Large intestine (tissue), 12 donors: ENCODE results near the gene ILRUN. TPM values are rescaled to one million over a fixed set of nuclear protein-coding genes. Genes with fewer than 3 reads are reported as not detected.
A peak's percentile ranks its signal among the peaks of the same experiment; 100 is the strongest.
"Not testable (repeated sequence)": the region's sequence is repeated elsewhere in the genome, so short reads cannot be mapped to it uniquely, and the experiment has no call there.

Source experiments
- DNase-seq, 2 donors: peaks; one replicate each; pipeline versions ENCODE4 v3.0.0 to v3.0.0-alpha.2; 2013
- H3K27ac ChIP-seq: one replicate; pipeline ENCODE4 v1.5.1; 2013; ENCODE audit warnings: low read length
- H3K27me3 ChIP-seq: 2 replicates; pipeline ENCODE4 v1.6.1; 2013; ENCODE audit warnings: low read length; ENCODE audit not compliant: control insufficient read depth, insufficient read depth
- H3K36me3 ChIP-seq: 2 replicates; pipeline ENCODE4 v1.6.1; 2013; ENCODE audit warnings: low read length; ENCODE audit not compliant: control insufficient read depth, insufficient read depth
- H3K4me1 ChIP-seq: one replicate; pipeline ENCODE4 v1.6.1; 2013; ENCODE audit warnings: low read length; ENCODE audit not compliant: control insufficient read depth, insufficient read depth
- H3K4me3 ChIP-seq: one replicate; pipeline ENCODE4 v1.5.1; 2013; ENCODE audit warnings: low read length
- H3K9me3 ChIP-seq: one replicate; pipeline ENCODE4 v1.6.1; 2013; ENCODE audit warnings: mild to moderate bottlenecking, low read depth, low read length, moderate library complexity; ENCODE audit not compliant: control insufficient read depth
- WGBS: methylation state at CpG from one replicate; pipeline ENCODE4 v1.1.5; 2013; ENCODE audit warnings: low lambda C conversion rate; ENCODE audit not compliant: insufficient coverage; 5-methylcytosine and 5-hydroxymethylcytosine counted together
- long read RNA-seq, 11 donors: transcript quantifications; one replicate each; lab custom pipeline, GENCODE V29; 2026
- polyA plus RNA-seq: library from polyadenylated mRNA; unstranded; fragments of 120-200 nt; gene quantifications from one replicate; pipeline ENCODE4 v1.2.1, GENCODE V29; 2013

The ILRUN gene
- 44.4 TPM for polyA plus RNA-seq
- long read RNA-seq, donor 1, full-length matches to known transcripts: 4 of 11 reads
- long read RNA-seq, donor 1, partial matches to known transcripts: 7 of 11 reads
- long read RNA-seq, donor 1, other reads (novel, unspliced or antisense): 0 of 11 reads
- long read RNA-seq, donor 2, full-length matches to known transcripts: 9 of 78 reads
- long read RNA-seq, donor 2, partial matches to known transcripts: 63 of 78 reads
- long read RNA-seq, donor 2, other reads (novel, unspliced or antisense): 6 of 78 reads
- long read RNA-seq, donor 3, full-length matches to known transcripts: 5 of 25 reads
- long read RNA-seq, donor 3, partial matches to known transcripts: 20 of 25 reads
- long read RNA-seq, donor 3, other reads (novel, unspliced or antisense): 0 of 25 reads
- long read RNA-seq, donor 4: 0 reads
- long read RNA-seq, donor 5, full-length matches to known transcripts: 2 of 2 reads
- long read RNA-seq, donor 5, partial matches to known transcripts: 0 of 2 reads
- long read RNA-seq, donor 5, other reads (novel, unspliced or antisense): 0 of 2 reads
- long read RNA-seq, donor 6, full-length matches to known transcripts: 4 of 32 reads
- long read RNA-seq, donor 6, partial matches to known transcripts: 28 of 32 reads
- long read RNA-seq, donor 6, other reads (novel, unspliced or antisense): 0 of 32 reads
- long read RNA-seq, donor 7, full-length matches to known transcripts: 3 of 10 reads
- long read RNA-seq, donor 7, partial matches to known transcripts: 7 of 10 reads
- long read RNA-seq, donor 7, other reads (novel, unspliced or antisense): 0 of 10 reads
- long read RNA-seq, donor 8, full-length matches to known transcripts: 2 of 19 reads
- long read RNA-seq, donor 8, partial matches to known transcripts: 17 of 19 reads
- long read RNA-seq, donor 8, other reads (novel, unspliced or antisense): 0 of 19 reads
- long read RNA-seq, donor 9, full-length matches to known transcripts: 1 of 20 reads
- long read RNA-seq, donor 9, partial matches to known transcripts: 19 of 20 reads
- long read RNA-seq, donor 9, other reads (novel, unspliced or antisense): 0 of 20 reads
- long read RNA-seq, donor 10, full-length matches to known transcripts: 6 of 33 reads
- long read RNA-seq, donor 10, partial matches to known transcripts: 27 of 33 reads
- long read RNA-seq, donor 10, other reads (novel, unspliced or antisense): 0 of 33 reads
- long read RNA-seq, donor 11, full-length matches to known transcripts: 1 of 15 reads
- long read RNA-seq, donor 11, partial matches to known transcripts: 14 of 15 reads
- long read RNA-seq, donor 11, other reads (novel, unspliced or antisense): 0 of 15 reads

DNA sequence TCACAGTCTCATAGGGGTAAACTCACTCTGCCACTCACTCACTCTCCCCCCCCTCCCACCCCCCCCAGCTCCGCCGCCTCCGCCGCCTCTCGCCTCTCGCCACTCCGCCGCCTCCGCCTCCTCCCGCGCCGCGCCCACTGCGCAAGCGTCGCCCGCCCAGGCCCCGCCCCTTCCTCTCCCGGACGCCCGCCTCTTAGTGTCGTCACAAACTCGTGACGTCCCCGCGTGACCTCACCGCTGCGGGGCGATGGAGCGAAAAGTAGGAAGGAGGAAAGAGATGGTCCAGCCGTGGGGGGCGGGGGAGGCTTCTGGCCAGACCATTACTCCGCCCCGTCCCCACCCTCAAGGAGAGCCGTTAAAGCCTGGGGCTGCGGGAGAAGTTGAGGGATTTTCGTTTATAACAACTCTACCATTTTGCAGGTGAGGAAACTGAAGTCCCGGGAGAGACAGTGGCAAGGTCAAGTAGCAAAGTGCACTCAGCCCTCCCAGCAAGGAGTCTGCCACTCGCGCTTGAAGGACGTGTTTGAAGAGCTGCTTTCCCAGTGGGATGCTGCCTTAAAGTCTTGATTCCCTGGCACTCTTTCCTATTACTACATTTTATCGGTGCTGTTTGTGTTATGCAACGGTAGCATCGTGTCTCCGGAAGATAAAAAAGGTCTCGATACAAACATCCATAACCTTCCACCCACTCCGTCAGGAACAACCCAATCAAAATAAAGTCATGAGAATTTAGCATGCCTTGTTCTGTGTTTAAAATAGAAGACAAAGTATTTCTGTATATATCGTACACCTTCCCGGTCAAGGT lies at the start of gene ILRUN:
Gene ILRUN (minus strand): TSS at position 29 of the 805 bp plus-strand sequence. CDS start 164 bp downstream, outside the sequence.
- H3K9me3 ChIP-seq: peaks cover 2% of the 10 kb centered on the region
- H3K27ac ChIP-seq: peak within 1 kb of the TSS; percentile 94
- H3K36me3 ChIP-seq: no peaks in the 10 kb centered on the region
- no peaks in the 10 kb centered on the region for H3K27me3 ChIP-seq
- peaks cover 10% of the 10 kb centered on the region for H3K4me1 ChIP-seq
- H3K4me3 ChIP-seq: peak within 1 kb of the TSS; percentile 100
- WGBS: 20% methylated on average over 1 of the region's 49 CpGs
- peak; percentile 95 to 97 for DNase-seq

- DNase-seq: peak; percentile 90 to 96
- Histone ChIP-seq H3K36me3 (no peaks in the 10 kb centered on the region), H3K27ac (peak overlapping the region; percentile 76), H3K4me3 (no peak overlapping the region), H3K27me3 (no peaks in the 10 kb centered on the region), H3K9me3 (no peaks in the 10 kb centered on the region), H3K4me1 (peaks cover 26% of the 10 kb centered on the region)
- 8% methylated on average over 2 of the region's 10 CpGs for WGBS
Measured at GRCh38 chr6:34745277-34746103, 48.9 kb upstream of the ILRUN start.

DNA sequence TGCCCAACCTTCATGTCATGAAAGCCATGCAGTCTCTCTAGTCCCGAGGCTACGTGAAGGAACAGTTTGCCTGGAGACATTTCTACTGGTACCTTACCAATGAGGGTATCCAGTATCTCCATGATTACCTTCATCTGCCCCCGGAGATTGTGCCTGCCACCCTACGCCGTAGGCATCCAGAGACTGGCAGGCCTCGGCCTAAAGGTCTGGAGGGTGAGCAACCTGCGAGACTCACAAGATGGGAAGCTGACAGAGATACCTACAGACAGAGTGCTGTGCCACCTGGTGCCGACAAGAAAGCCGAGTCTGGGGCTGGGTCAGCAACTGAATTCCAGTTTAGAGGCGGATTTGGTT lies 47.7 kb upstream of the ILRUN start:
- WGBS: 100% methylated on average over 1 of the region's 10 CpGs
- H3K27ac ChIP-seq: peak overlapping the region; percentile 76
- H3K4me3 ChIP-seq, DNase-seq, H3K9me3 ChIP-seq, H3K27me3 ChIP-seq, H3K36me3 ChIP-seq: not testable (repeated sequence)
- peaks cover 30% of the 10 kb centered on the region for H3K4me1 ChIP-seq

GRCh38 chr6:34743625-34744293 lies 47.2 kb upstream of the ILRUN start:
- Histone ChIP-seq H3K4me1 (peaks cover 30% of the 10 kb centered on the region), H3K4me3 (no peak overlapping the region), H3K27me3 (no peaks in the 10 kb centered on the region), H3K27ac (no peak overlapping the region), H3K36me3 (no peaks in the 10 kb centered on the region), H3K9me3 (no peaks in the 10 kb centered on the region)
- no CpG with 5 or more reads among the region's 7 CpGs for WGBS
- DNase-seq: no peak

- Histone ChIP-seq H3K27me3 (no peaks in the 10 kb centered on the region), H3K9me3 (no peaks in the 10 kb centered on the region), H3K27ac (no peak overlapping the region), H3K4me3 (no peak overlapping the region), H3K4me1 (peaks cover 30% of the 10 kb centered on the region), H3K36me3 (no peaks in the 10 kb centered on the region)
- DNase-seq: no peak
- WGBS: 89% methylated on average over 3 of the region's 4 CpGs
Measured at GRCh38 chr6:34742094-34742493, 45.5 kb upstream of the ILRUN start.

GRCh38 chr6:34736823-34737222 lies 40.3 kb upstream of the ILRUN start:
- H3K4me1 ChIP-seq: peaks cover 10% of the 10 kb centered on the region
- H3K27ac ChIP-seq: no peak overlapping the region
- no peak overlapping the region for H3K4me3 ChIP-seq
- no peaks in the 10 kb centered on the region for H3K27me3 ChIP-seq
- no CpG with 5 or more reads among the region's 3 CpGs for WGBS
- H3K9me3 ChIP-seq: no peaks in the 10 kb centered on the region
- H3K36me3 ChIP-seq: no peaks in the 10 kb centered on the region
- no peak for DNase-seq

DNA sequence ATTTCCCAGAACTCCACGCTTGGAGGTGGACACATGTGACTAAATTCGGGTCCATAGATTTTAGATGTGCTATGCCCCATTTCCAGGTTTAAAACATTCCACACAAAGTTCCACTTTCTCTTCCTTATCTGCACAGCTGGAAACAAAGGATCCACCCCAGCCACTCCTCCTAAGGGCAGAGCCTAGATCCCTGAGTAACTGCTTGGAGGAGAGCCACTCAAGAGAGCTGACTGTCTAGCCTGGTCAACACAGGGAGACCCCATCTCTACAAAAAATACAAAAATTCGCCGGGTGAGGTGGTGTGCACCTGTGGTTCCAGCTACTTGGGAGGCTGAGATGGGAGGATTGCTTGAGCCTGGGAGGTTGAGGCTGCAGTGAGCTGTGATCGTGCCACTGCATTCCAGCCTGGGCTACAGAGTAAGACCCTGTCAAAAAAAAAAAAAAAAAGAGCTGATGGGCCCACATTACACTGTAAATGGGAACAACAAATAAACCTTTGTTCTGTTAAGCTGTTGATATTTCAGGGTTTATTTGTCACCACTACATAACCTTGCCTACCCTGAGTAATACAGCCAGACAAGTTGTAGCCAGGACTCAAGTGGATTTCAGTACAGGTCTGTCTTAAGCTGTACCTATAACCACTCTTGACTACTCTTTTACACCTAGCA lies 35.0 kb upstream of the ILRUN start:
- WGBS: no CpG with 5 or more reads among the region's 5 CpGs
- DNase-seq: no peak

DNA sequence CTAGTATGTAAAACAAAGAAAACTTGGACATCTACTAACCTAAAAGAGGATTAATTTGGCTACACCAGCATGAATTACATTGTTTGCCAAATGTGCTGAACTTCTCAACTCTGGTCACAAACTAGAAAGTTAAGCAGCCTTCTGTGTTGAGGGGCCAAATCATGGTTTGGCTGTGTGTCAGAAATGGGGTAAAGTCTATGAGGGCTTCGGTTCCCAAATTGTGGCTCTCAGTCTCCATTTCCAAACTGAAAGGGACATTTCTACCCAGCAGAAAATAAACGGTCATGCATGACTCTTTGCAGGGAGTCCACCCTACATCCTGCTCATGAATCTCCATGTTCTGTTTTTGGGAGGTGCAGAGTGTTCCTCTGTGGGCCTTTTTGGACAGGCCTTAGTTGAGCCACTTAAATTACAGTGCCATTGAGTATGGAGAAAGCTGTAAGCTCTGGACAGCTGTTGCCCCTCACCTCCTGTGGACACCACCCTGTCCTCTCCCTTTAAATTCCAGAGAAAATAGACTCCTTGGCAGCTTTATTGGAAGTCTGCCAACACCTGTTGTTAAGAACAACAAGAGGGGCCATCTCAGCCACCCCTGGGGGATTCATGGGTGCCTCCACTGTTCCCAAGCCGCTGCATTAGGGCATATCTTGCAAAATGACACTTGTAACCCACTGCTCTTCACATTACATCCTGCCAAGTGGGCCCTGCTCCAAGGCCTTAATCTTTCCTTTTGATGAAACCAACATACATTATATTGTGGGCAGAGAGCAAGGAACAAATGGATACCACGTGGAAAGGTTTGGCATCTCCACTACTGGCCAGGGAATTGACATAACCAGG lies 33.3 kb upstream of the ILRUN start:
- H3K9me3 ChIP-seq: no peaks in the 10 kb centered on the region
- H3K4me1 ChIP-seq: no peaks in the 10 kb centered on the region
- no peaks in the 10 kb centered on the region for H3K27me3 ChIP-seq
- no peak for DNase-seq
- no peak overlapping the region for H3K27ac ChIP-seq
- H3K36me3 ChIP-seq: no peaks in the 10 kb centered on the region
- WGBS: no CpG with 5 or more reads among the region's 4 CpGs
- H3K4me3 ChIP-seq: no peak overlapping the region

More for the DNA sequence above, 35.0 kb upstream of the ILRUN start:
- H3K27me3 ChIP-seq: no peaks in the 10 kb centered on the region
- H3K4me1 ChIP-seq: no peaks in the 10 kb centered on the region
- H3K4me3 ChIP-seq: no peak overlapping the region
- H3K9me3 ChIP-seq: no peaks in the 10 kb centered on the region
- H3K27ac ChIP-seq: no peak overlapping the region
- no peaks in the 10 kb centered on the region for H3K36me3 ChIP-seq
